Measurements from ENCODE around the gene KDM6B. TPM values are rescaled to one million over a fixed set of nuclear protein-coding genes. Genes with fewer than 3 reads are reported as not detected.

KDM6B gene
- total and polyA plus RNA-seq, 9 of the 15 experiments (the other 6 are each of a cell fraction or from before 2014, with no cell fraction given): 0.01 to 22.9 (median 2.2) TPM

DNA sequence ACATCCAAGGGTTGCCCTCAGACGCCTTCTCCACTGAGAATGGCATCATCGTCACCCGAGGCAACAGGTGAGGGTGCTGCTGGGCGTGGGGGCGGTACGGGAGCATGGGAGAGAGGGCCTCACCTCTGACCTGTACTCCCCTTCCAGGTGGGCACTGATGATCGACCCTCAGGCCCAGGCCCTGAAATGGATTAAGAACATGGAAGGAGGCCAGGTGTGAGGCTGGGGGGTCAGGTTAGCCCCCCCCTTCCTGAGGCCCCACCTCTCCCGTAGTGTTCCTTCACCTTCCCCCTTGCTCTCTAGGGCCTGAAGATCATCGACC, 16.4 kb upstream of the KDM6B start (continued):
- TF ChIP-seq ZNF778 (CRISPR knock-in tag; IDR thresholded peaks at IDR 0.05) (no peak), PHB (CRISPR knock-in tag; IDR thresholded peaks at IDR 0.05) (no peak), MEF2D (tag; conservative IDR thresholded peaks at IDR 0.05; ENCODE audit: low read depth) (no peak), NR1H2 (CRISPR knock-in tag; IDR thresholded peaks at IDR 0.05) (no peak), POLR2AphosphoS2 (IDR thresholded peaks at IDR 0.05; ENCODE audit: low read length) (no peak), KLF13 (tag; IDR thresholded peaks at IDR 0.05; ENCODE audit: borderline replicate concordance, low read depth) (no peak)
- TF ChIP-seq, protein P1, sequence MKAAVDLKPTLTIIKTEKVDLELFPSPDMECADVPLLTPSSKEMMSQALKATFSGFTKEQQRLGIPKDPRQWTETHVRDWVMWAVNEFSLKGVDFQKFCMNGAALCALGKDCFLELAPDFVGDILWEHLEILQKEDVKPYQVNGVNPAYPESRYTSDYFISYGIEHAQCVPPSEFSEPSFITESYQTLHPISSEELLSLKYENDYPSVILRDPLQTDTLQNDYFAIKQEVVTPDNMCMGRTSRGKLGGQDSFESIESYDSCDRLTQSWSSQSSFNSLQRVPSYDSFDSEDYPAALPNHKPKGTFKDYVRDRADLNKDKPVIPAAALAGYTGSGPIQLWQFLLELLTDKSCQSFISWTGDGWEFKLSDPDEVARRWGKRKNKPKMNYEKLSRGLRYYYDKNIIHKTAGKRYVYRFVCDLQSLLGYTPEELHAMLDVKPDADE (conservative IDR thresholded peaks at IDR 0.05; ENCODE audit: control insufficient read depth, low read depth, low read length): no peak
- TF ChIP-seq, protein P2, sequence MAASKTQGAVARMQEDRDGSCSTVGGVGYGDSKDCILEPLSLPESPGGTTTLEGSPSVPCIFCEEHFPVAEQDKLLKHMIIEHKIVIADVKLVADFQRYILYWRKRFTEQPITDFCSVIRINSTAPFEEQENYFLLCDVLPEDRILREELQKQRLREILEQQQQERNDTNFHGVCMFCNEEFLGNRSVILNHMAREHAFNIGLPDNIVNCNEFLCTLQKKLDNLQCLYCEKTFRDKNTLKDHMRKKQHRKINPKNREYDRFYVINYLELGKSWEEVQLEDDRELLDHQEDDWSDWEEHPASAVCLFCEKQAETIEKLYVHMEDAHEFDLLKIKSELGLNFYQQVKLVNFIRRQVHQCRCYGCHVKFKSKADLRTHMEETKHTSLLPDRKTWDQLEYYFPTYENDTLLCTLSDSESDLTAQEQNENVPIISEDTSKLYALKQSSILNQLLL (CRISPR knock-in tag; IDR thresholded peaks at IDR 0.05; ENCODE audit: borderline replicate concordance): no peak
- TF ChIP-seq, protein P3, sequence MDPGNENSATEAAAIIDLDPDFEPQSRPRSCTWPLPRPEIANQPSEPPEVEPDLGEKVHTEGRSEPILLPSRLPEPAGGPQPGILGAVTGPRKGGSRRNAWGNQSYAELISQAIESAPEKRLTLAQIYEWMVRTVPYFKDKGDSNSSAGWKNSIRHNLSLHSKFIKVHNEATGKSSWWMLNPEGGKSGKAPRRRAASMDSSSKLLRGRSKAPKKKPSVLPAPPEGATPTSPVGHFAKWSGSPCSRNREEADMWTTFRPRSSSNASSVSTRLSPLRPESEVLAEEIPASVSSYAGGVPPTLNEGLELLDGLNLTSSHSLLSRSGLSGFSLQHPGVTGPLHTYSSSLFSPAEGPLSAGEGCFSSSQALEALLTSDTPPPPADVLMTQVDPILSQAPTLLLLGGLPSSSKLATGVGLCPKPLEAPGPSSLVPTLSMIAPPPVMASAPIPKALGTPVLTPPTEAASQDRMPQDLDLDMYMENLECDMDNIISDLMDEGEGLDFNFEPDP (CRISPR knock-in tag; IDR thresholded peaks at IDR 0.05): no peak

Data from K562 (cell line).